Superior temporal gyrus (tissue), 1 donor: ENCODE results near the gene BBS4.
"Not testable (repeated sequence)": the region's sequence is repeated elsewhere in the genome, so short reads cannot be mapped to it uniquely, and the experiment has no call there.

ENCODE experiments used
- DNase-seq: peaks from one replicate; pipeline ENCODE4 v3.0.0-alpha.2; 2016; ENCODE audit errors: extremely low spot score

The BBS4 gene, protein sequence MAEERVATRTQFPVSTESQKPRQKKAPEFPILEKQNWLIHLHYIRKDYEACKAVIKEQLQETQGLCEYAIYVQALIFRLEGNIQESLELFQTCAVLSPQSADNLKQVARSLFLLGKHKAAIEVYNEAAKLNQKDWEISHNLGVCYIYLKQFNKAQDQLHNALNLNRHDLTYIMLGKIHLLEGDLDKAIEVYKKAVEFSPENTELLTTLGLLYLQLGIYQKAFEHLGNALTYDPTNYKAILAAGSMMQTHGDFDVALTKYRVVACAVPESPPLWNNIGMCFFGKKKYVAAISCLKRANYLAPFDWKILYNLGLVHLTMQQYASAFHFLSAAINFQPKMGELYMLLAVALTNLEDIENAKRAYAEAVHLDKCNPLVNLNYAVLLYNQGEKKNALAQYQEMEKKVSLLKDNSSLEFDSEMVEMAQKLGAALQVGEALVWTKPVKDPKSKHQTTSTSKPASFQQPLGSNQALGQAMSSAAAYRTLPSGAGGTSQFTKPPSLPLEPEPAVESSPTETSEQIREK

DNA sequence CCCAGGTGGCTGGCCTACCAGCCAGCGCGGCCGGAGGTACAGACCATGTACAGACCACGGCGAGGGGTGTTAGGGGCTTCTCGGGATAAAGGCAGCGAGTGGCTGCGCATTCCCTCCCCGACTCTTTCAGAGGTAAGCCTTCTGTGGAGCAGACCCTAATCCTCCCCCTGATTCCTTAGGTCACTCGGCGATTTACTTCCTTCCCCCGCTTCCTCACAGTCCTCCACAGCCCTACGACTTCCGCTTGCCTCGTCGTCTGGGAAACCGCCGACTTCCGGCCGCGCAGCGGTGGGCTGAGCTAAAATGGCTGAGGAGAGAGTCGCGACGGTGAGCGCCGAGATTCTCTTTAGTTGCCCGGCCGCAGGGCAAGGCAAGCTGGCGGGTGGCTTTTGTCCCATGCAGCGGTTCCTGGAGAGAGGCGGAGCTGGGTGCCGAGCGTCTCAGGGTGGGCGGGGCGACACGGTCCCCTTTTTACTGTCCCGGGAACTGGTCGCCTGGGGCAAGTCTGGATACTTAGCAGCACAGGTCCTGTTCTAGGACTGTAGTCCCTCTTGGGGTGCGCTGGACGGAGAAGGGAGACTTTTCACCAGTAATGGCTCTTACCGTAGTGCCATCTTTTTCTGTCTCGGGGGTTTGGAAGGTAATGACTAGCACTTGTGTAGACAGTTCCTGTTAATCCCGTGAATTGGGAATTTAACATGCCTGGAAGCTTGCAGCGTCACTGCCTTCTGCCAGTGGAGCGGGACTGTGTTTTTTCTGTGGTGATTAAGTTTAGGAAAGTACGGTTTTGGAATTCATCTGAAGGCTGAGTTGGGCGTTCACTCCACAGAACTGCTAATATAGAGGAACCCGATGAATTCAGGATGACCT is at the start of gene BBS4, which contains the start of gene HIGD2B:
TSS of gene BBS4 (plus strand) at position 283 of the 870 bp plus-strand sequence. CDS start at position 304, 21 bp downstream.
TSS of gene HIGD2B (minus strand) at position 258 of the 870 bp plus-strand sequence. CDS start 9,808 bp downstream, outside the sequence.
- DNase-seq, result peak; percentile 88

DNA sequence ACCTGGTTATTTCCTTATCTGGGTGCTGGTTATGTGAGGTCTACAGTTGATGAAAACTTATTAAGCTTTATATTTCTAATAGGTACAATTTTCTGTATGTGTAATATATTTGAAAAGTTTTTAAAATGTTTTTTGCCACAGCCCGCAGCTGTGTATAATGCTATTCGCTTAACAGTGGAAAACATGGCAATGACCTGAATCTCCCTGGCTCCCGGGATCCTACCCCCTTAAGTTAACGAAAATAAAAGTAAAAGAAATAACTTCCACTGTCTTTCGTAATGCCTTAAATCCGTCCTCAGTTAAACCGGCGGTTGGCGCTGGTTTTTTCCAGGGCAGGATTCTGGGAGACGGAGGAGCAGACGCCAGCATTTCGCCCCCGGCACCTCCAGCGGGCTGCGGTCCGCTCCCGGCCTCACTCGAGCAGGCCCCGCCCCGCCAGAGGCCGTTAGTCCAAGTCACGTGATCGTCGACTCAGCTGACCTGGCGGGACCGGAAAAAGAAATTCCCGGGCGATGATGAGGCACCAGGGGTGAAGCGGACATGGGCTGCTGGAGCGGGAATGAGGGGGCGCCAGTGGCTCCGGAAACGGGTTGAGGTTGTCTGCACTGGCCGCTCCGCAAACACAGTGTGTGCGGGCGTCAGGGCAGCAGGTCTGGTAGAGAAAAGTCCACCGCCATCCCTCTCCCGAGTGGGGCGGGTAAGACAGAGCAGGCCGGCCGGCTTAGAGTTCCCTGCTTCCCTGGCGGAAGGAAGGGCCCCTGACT is 49.3 kb upstream of the BBS4 start:
- DNase-seq, result peak; percentile 79

DNA sequence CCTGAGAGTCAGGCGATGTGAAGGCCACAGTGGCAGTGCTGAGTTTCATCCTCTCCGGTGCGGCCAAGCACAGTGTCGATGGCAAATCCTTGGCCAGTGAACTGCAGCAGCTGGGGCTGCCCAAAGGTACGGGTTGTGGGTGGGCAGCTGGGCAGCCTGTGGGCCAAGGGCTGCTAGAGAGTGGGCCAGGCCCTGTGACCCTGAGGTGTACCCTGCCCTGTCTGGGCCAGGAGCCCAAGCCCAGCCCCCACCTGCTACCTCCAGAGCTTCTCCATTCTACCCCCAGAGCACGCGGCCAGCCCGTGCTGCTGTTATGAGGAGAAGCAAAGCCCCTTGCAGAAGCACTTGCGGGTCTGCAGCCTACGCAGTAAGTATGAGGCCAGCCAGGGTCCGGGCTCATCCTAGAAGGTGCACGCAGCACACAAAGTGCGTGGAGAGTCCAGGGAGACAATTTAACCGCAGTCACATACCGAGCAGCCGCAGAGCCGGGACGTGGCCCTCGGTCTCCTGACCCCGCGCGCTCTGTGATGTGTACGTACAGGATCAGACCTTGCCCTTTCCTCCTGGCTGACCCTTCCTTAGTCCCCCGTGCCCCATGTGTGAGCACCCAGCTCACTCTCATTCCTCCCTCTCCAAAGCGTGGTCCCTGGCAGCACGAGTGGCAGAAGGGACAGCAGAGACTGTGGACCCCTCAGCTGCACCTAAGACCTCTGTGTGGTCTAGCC is 46.1 kb upstream of the BBS4 start:
- not testable (repeated sequence) for DNase-seq

DNA sequence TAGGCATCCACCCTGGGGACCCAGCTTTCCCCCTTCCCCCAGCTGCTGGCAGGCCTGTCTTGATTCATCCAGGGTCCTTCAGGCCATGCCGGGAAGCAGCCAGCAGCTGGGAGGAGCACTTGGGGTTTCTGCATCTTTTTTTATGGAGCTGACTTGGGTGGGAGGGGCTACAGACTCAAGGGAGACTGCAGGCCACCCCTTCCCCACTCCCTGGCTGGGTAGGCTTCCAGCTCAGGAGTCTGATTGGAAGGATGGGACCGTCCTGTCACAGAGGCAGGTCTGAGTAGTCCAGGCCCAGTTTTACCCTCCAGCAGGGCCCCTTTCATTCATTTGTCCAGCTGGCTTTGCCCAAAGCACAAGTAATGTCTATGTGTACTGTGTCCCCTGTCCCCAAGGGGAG is 43.7 kb upstream of the BBS4 start:
- DNase-seq, result not testable (repeated sequence)

DNA sequence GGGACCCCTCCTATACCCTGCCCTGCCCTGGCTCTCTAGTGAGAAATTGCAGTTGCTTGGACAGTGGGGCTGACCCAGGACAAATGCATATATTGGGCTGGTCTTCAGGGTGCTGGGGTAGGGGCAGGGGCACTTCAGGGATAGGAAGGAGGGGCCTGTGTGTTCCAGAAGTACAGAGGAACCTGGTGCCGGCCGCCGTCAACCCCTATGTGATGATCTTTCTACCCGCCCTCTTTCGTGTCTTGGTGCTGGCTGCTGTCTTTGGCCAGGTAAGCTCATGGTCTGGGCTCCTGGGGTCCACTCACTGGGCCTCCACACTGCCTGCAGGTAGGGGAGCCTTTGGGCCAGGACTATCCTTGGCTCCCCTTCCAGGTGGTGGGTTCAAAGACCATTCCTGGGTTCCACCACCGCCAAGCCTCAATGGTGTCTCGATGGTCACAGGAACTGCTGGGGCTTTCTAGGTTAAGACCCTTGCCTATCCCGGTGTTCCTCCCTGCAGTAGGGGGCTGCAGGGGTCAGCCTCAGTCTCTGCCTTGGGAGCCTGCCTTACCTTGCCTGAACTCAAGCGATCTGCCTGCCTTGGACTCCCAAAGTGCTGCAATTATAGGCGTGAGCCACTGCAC is 37.3 kb upstream of the BBS4 start:
- DNase-seq, result not testable (repeated sequence)

- not testable (repeated sequence) for DNase-seq
Observed at GRCh38 chr15:72654397-72654796, 31.6 kb upstream of the BBS4 start, which contains the start of gene GOLGA6B. TSS of gene GOLGA6B (plus strand) at chr15:72654697. CDS start at chr15:72654738, 41 bp downstream.

DNA sequence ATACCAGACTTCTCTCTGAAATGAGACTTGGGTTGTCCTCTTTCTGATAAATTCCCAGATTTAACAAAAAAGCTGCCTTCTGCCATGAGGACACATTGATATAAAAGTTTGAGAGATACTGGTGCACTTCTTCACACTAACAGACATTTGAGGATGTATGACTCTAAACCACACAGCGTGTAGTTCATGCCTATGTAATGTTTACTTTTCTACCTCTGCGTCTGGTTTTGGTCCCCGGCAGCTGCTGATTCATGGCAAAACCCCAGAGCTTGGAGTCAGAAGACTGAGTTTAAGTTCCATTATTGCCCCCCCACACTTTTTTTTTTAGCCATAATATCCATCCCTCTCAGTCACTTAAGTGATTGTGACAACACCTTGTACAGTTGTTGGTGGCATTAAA is 30.0 kb upstream of the BBS4 start:
- DNase-seq, result not testable (repeated sequence)

GRCh38 chr15:72661081-72661480 is 24.9 kb upstream of the BBS4 start:
- not testable (repeated sequence) for DNase-seq

GRCh38 chr15:72663931-72664330 is 22.1 kb upstream of the BBS4 start:
- DNase-seq, result not testable (repeated sequence)

DNA sequence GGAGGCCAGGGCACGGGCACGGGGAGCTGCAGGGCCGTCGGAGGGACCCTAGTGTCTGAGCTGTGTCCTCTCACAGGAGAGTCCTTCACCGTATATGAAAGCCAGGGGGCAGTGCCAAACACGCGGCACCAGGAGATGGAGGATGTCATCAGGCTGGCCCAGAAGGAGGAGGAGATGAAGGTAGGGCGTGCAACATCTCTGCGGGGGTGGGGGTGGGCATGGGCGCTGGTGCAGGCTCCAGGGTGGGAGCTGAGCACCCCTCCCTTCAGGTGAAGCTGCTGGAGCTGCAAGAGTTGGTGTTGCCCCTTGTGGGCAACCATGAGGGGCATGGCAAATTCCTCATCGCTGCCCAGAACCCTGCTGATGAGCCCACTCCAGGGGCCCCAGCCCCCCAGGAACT is 20.3 kb upstream of the BBS4 start:
- not testable (repeated sequence) for DNase-seq

- DNase-seq, result not testable (repeated sequence)
Observed at GRCh38 chr15:72669803-72670202, 16.2 kb upstream of the BBS4 start.

DNA sequence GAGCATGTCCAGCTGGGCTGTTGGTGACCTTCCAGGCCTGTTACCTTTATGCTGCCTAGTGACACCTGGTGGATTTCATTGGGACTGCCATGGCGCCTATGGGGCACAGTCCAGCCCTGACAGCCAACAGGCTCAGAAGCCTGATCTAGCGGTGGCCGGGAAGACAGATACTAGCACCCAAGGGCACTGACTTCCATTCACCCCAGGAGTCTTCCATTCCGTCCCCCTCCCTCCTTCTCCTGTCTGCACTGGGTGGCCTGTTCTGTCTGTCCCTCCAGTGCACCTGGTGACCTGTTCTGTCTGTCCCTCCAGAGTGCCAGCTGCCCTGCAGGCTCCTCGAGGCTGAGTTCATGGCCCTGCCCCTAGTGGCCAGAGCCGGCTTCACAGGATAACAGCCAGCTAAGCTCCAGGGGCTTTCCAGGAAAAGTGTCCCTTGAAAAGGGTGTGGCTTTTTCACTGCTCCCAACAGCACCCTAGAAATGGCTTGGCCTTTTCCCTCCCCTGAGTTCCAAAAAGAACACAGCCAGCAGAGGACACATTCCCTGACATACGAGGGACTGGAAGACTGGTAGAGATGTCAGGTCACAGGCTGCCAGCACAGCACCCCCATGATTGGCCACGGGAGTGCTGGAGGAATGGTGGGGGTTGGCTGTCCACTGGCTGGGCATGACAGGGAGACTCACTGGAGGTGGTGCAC is 15.2 kb upstream of the BBS4 start:
- peak; percentile 53 for DNase-seq

DNA sequence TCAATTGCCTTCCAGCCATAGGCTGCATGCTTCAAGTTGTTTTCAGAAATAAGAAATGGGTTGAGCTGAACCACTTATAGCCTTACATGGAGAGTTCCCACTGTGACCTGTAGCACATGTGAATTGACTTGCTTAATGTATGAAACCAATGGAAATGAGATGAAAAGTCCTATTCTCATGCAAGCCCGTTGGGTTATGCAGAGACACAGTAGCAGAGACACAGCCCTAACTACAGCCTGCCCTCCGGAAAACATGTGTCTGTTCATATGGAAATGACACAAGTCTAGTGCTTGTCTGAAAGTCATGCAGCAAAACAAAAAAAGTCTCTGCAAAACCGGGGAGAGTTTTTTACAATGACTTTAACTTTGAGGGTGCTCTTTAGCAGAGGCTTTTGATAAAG is 14.5 kb upstream of the BBS4 start:
- no peak for DNase-seq

DNA sequence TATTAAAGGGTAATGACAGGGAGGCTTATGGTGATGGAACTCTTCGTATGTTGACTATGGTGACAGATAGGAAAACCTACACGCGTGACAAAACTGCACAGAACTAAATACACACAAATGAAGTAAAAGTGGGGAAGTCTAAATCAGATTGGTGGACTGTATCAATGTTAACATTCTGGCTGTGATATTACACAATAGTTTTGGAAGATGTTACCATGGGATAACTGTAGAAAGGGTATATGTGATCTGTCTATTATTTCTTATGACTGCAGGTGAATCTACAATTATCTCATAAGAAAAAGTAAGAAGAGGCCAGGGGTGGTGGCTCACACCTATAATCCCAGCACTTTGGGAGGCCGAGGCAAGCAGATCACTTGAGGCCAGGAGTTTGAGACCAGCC is 9.2 kb upstream of the BBS4 start:
- DNase-seq, result no peak

DNA sequence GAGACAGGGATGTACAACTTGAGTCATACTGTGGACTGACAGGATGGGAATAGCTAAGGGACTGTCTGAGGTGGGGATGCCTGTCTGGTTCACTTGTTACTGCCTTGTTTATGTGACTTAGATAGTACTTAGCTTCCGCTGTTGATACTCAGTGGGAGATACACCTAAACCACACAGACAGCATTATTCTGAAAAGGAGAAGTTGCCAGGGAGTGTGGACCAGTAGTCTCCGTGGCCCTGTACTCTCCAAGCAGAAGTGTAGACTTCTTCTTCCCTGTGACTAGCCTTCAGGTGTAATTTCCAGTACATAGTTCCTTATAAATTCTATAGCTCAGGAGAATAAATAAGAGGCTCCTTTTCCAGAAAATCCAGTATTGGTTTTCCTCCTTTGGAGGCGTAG is 5.1 kb upstream of the BBS4 start:
- DNase-seq, result no peak

DNA sequence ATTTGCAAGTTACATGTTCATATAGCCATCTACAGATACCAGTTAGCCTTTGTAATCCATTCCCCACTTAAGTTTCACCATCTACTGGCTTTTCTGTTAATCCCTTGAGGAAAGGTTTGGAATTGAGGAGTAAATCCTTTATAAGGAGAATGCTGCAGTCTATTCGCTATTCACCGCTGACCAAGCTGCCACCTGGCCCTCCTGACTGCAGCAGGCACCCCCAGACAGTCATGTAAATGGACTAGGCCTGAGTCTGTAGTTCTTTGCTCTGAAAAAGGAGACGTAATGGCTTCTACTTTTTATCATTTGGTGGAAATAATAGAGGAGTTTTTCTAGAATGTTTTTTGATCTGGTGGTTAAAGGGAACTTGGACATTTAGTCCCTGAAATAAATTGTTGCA is 3.2 kb upstream of the BBS4 start:
- DNase-seq, result no peak

DNA sequence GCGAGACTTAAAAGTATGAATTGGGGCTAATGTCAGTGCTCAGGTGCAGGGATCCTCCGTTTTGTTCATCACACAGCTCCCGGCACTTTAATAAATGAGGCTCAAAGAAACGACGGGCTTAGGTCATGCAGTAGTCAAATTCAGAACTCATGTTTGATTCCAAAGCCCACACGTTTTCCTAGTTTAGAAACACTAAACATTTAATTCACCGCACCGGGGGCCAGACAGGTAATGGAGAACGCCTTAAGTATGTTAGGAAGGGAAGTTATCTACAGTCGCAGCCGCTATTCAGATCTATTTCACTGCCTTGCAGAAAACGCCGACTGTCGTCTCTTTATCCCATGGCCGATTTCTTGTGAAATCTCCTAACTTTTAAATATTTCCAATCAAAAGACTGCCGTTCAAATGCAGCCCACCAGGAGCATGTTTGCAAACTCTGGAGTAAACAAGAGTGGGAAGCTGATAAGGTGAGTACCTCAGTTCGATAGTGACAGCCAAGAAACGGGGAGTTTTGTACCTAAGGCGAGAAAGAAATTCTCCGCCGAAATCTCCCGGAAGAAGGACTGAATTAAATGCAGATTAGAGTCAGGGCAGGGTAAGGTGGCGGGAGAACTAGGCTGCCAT is 594 bp upstream of the BBS4 start:
- DNase-seq, result no peak

DNA sequence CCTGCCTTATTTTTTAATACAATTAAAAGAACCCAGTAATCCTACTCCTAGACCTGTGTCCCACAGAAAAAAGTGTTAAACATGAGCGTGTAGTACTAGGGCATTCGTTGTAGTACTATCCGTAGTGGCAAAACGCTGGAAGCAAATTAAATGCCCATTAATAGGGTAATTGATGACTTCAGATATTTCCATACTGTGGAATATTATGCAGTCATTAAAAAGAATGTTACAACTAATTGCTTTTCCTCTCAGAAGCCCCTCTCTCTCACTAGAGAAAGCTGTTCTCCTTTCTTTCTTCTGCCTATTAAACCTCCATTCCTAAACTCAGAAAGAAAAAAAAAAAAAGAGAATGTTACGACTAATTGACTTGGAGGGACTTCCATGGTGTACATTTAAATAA is 2.7 kb downstream of the BBS4 start:
- DNase-seq, result no peak

DNA sequence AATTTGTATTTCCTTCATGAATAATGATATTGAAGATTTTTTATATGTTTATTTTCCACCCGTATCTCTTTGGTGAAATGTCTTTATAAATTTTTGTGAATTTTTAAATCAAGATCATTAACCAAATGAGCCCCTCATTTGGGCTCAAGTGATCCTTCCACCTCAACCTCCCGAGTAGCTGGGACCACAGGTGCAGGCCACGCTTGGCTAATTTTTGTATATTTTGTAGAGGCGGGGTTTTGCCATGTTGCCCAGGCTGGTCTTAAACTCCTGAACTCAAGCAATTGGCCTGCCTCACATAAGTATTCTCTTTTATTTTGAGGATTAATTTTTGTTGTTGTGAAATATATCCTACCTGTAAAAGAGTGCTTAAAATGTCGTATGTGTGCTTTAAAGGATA is 4.9 kb downstream of the BBS4 start:
- no peak for DNase-seq
